ENCODE measurements around the gene RAP2C.

RAP2C gene

GRCh38 chrX:132184871-132185270 is 34.4 kb downstream of the RAP2C start:
- H3K4me1 ChIP-seq (ENCODE audit: control insufficient read depth, insufficient read depth, low read length): no peaks in the 10 kb centered on the region
- POLR2A ChIA-PET: no interaction called here
- no peaks in the 10 kb centered on the region for H3K36me3 ChIP-seq (ENCODE audit: control insufficient read depth in 2 of 2, insufficient read depth in 1 of 2, low read length in 2 of 2)
- no peak for TF ChIP-seq HOXC10 (CRISPR knock-in tag; IDR thresholded peaks at IDR 0.05)
- no peak for TF ChIP-seq BCL11A (tag by site-specific recombination; IDR thresholded peaks at IDR 0.05; ENCODE audit: low read depth)
- TF ChIP-seq, protein P1, sequence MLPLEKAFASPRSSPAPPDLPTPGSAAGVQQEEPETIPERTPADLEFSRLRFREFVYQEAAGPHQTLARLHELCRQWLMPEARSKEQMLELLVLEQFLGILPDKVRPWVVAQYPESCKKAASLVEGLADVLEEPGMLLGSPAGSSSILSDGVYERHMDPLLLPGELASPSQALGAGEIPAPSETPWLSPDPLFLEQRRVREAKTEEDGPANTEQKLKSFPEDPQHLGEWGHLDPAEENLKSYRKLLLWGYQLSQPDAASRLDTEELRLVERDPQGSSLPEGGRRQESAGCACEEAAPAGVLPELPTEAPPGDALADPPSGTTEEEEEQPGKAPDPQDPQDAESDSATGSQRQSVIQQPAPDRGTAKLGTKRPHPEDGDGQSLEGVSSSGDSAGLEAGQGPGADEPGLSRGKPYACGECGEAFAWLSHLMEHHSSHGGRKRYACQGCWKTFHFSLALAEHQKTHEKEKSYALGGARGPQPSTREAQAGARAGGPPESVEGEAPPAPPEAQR (tag by site-specific recombination; IDR thresholded peaks at IDR 0.05): no peak
- no peak overlapping the region for H3K27ac ChIP-seq (ENCODE audit: extremely low read depth, low read depth, low read length)
- no peak overlapping the region for H3K4me3 ChIP-seq (ENCODE audit: low read depth, low read length)
- no peaks in the 10 kb centered on the region for H3K9me3 ChIP-seq (ENCODE audit: control insufficient read depth, insufficient read depth, low read depth, low read length)
- CTCF ChIA-PET: no interaction called here

GRCh38 chrX:132181364-132181763 is 37.9 kb downstream of the RAP2C start:
- Histone ChIP-seq H3K4me1 (ENCODE audit: control insufficient read depth, insufficient read depth, low read length) (no peaks in the 10 kb centered on the region), H3K4me3 (ENCODE audit: low read depth, low read length) (no peak overlapping the region), H3K36me3 (ENCODE audit: control insufficient read depth in 2 of 2, insufficient read depth in 1 of 2, low read length in 2 of 2) (no peaks in the 10 kb centered on the region), H3K9me3 (ENCODE audit: control insufficient read depth, insufficient read depth, low read depth, low read length) (no peaks in the 10 kb centered on the region), H3K27ac (ENCODE audit: extremely low read depth, low read depth, low read length) (no peak overlapping the region)
- no peak for TF ChIP-seq GLI2 (tag by site-specific recombination; IDR thresholded peaks at IDR 0.05; ENCODE audit: borderline replicate concordance, low read depth)
- no peak for TF ChIP-seq ZNF37A (tag by site-specific recombination; IDR thresholded peaks at IDR 0.05)
- no peak for TF ChIP-seq ZNF112 (tag by site-specific recombination; IDR thresholded peaks at IDR 0.05)
- ChIA-PET POLR2A (no interaction called here), CTCF (no interaction called here)

- POLR2A ChIA-PET: no interaction called here
Observed at GRCh38 chrX:132180929-132181328, 38.3 kb downstream of the RAP2C start.

DNA sequence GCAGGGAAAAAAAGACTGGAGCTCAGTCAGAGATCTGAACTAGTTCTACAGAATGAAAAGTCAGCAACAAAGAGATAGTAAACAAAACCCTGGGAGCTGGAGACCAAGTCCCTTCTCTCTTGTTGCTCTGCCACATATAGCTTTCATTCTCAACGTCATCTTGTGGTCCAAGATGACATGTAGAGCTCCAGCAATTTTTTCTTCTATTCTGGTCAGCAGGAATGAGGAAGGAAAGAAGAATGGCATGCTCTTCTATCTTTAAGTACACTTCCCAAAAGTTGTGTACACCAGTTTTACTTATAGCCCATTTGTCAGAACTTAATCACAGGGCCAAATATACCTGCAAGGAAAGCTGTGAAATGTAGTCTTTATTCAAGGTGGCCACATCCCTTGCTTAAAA is 45.6 kb downstream of the RAP2C start:
- Histone ChIP-seq H3K9me3 (ENCODE audit: control insufficient read depth, insufficient read depth, low read depth, low read length) (no peaks in the 10 kb centered on the region; the same call in 1 of the 2 replicates), H3K36me3 (ENCODE audit: control insufficient read depth in 2 of 2, insufficient read depth in 1 of 2, low read length in 2 of 2) (no peaks in the 10 kb centered on the region), H3K4me3 (ENCODE audit: low read depth, low read length) (no peak overlapping the region), H3K4me1 (ENCODE audit: control insufficient read depth, insufficient read depth, low read length) (peaks cover 3% of the 10 kb centered on the region; the same call in 1 of the 2 replicates), H3K27ac (ENCODE audit: extremely low read depth, low read depth, low read length) (no peak overlapping the region)
- POLR2A ChIA-PET: no interaction called here
- CTCF ChIA-PET: interaction anchor here (1.4 kb wide), 1 partner anchor 332 kb away, joined by 3 read pairs; no protein-coding TSS in a partner anchor
- TF ChIP-seq ZFHX2 (tag by site-specific recombination; conservative IDR thresholded peaks at IDR 0.05) (no peak), ZNF274 (IDR thresholded peaks at IDR 0.05; ENCODE audit: low read length) (no peak), ZNF274 (tag by site-specific recombination; IDR thresholded peaks at IDR 0.05; ENCODE audit: borderline replicate concordance) (no peak), ZSCAN16 (tag by site-specific recombination; IDR thresholded peaks at IDR 0.05) (no peak), SP7 (tag by site-specific recombination; IDR thresholded peaks at IDR 0.05) (no peak), HIC1 (tag by site-specific recombination; IDR thresholded peaks at IDR 0.05) (no peak), GLI4 (tag by site-specific recombination; IDR thresholded peaks at IDR 0.05) (no peak), ZBTB6 (tag by site-specific recombination; IDR thresholded peaks at IDR 0.05) (no peak), GLIS2 (tag by site-specific recombination; IDR thresholded peaks at IDR 0.05) (no peak), ZNF707 (tag by site-specific recombination; IDR thresholded peaks at IDR 0.05) (no peak)

More at GRCh38 chrX:132180929-132181328, 38.3 kb downstream of the RAP2C start:
- Histone ChIP-seq H3K36me3 (ENCODE audit: control insufficient read depth in 2 of 2, insufficient read depth in 1 of 2, low read length in 2 of 2) (no peaks in the 10 kb centered on the region), H3K4me1 (ENCODE audit: control insufficient read depth, insufficient read depth, low read length) (no peaks in the 10 kb centered on the region), H3K9me3 (ENCODE audit: control insufficient read depth, insufficient read depth, low read depth, low read length) (no peaks in the 10 kb centered on the region), H3K27ac (ENCODE audit: extremely low read depth, low read depth, low read length) (no peak overlapping the region), H3K4me3 (ENCODE audit: low read depth, low read length) (no peak overlapping the region)
- CTCF ChIA-PET: no interaction called here
- TF ChIP-seq ZNF624 (tag by site-specific recombination; IDR thresholded peaks at IDR 0.05) (no peak), WT1 (tag by site-specific recombination; IDR thresholded peaks at IDR 0.05) (no peak), ZXDB (tag by site-specific recombination; IDR thresholded peaks at IDR 0.05) (no peak), ZNF155 (tag by site-specific recombination; IDR thresholded peaks at IDR 0.05) (no peak), ZFP41 (tag by site-specific recombination; IDR thresholded peaks at IDR 0.05; ENCODE audit: borderline replicate concordance) (no peak), ZNF350 (tag by site-specific recombination; IDR thresholded peaks at IDR 0.05) (no peak), IKZF3 (tag by site-specific recombination; IDR thresholded peaks at IDR 0.05) (no peak), ZNF610 (tag by site-specific recombination; IDR thresholded peaks at IDR 0.05; ENCODE audit: borderline replicate concordance) (no peak), ZNF221 (tag by site-specific recombination; IDR thresholded peaks at IDR 0.05; ENCODE audit: borderline replicate concordance) (no peak), ZNF19 (tag by site-specific recombination; IDR thresholded peaks at IDR 0.05; ENCODE audit: low read depth) (no peak), KLF10 (tag by site-specific recombination; IDR thresholded peaks at IDR 0.05) (no peak), MEIS1 (CRISPR knock-in tag; IDR thresholded peaks at IDR 0.05; ENCODE audit: borderline replicate concordance) (no peak), ZNF37A (tag by site-specific recombination; IDR thresholded peaks at IDR 0.05) (no peak), ZNF777 (tag by site-specific recombination; IDR thresholded peaks at IDR 0.05; ENCODE audit: borderline replicate concordance) (no peak), ZNF558 (tag by site-specific recombination; IDR thresholded peaks at IDR 0.05) (no peak), YY2 (tag by site-specific recombination; IDR thresholded peaks at IDR 0.05) (no peak), ZNF248 (tag by site-specific recombination; IDR thresholded peaks at IDR 0.05) (no peak), ZNF433 (tag by site-specific recombination; IDR thresholded peaks at IDR 0.05; ENCODE audit: low read depth) (no peak), TRIM28 (IDR thresholded peaks at IDR 0.05; ENCODE audit: borderline replicate concordance, low read length) (no peak)
- TF ChIP-seq, protein P2, sequence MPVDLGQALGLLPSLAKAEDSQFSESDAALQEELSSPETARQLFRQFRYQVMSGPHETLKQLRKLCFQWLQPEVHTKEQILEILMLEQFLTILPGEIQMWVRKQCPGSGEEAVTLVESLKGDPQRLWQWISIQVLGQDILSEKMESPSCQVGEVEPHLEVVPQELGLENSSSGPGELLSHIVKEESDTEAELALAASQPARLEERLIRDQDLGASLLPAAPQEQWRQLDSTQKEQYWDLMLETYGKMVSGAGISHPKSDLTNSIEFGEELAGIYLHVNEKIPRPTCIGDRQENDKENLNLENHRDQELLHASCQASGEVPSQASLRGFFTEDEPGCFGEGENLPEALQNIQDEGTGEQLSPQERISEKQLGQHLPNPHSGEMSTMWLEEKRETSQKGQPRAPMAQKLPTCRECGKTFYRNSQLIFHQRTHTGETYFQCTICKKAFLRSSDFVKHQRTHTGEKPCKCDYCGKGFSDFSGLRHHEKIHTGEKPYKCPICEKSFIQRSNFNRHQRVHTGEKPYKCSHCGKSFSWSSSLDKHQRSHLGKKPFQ (tag by site-specific recombination; IDR thresholded peaks at IDR 0.05): no peak

All from HEK293 (cell line).